ENCODE results near the gene INHBE.
"Not testable (repeated sequence)": the region's sequence is repeated elsewhere in the genome, so short reads cannot be mapped to it uniquely, and the experiment has no call there.

Gene INHBE

DNA sequence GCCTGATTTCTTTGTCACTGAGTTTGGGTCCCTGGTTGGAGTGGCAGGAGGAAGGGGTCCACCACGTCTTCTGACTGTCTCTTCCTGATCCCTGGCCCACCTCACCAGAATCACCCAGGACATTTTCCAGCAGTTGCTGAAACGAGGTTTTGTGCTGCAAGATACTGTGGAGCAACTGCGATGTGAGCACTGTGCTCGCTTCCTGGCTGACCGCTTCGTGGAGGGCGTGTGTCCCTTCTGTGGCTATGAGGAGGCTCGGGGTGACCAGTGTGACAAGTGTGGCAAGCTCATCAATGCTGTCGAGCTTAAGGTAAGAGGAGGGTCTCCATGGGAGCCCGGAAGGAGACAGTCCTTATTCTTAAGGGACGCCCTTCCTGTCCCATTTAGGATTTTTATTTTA lies 45.1 kb downstream of the INHBE start:
- DNase-seq, result no peak

DNA sequence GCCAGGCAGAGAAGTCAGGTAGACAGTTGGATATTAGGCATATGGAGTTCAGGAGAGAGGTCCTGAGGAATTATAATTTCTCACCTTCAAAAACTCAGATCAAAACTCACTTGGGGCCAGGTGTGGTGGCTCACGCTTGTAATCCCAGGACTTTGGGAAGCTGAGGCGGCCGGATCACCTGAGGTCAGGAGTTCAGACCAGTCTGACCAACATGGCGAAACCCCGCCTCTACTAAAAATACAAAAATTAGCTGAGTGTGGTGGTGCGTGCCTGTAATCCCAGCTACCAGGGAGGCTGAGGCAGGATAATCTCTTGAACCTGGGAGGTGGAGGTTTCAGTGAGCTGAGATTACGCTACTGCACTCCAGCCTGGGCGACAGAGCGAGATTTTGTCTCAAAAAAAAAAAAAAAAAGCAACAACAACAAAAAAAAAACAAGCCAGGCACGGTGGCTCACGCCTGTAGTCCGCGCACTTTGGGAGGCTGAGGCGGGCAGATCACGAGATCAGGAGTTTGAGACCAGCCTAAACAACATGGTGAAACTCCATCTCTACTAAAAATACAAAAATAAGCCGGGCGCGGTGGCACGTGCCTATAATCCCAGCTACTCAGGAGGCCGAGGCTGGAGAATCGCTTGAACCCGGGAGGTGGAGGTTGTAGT lies 47.3 kb downstream of the INHBE start:
- not testable (repeated sequence) for DNase-seq

DNA sequence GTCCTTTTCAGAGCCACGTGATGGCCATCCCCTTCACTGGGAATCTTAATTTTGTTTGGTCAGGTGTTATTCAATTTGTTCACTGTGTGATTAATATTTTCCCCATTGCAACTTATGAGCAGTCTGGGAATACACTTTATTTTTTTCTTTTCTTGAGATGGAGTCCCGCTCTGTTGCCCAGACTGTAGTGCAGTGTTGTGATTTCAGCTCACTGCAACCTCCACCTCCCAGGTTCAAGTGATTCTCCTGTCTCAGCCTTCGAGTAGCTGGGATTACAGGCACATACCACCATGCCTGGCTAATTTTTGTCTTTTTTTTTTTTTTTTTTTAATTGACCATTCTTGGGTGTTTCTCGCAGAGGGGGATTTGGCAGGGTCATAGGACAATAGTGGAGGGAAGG lies 51.4 kb downstream of the INHBE start:
- not testable (repeated sequence) for DNase-seq
